Vagina (tissue), 2 donors: ENCODE results near the gene MCM9. TPM values are rescaled to one million over a fixed set of nuclear protein-coding genes. Genes with fewer than 3 reads are reported as not detected.

Source experiments
- DNase-seq, 2 donors: peaks; one replicate each; pipeline ENCODE4 v3.0.0-alpha.2; 2017; ENCODE audit errors: extremely low spot score in 2 of 2
- H3K27ac ChIP-seq: fragments of 200-600 bp; sonication (generic); one replicate; pipeline ENCODE4 v1.5.1; 2019
- H3K27me3 ChIP-seq: fragments of 200-600 bp; sonication (generic); one replicate; pipeline ENCODE4 v1.5.1; 2019
- H3K36me3 ChIP-seq, 2 donors: fragments of 200-600 bp; sonication (generic); one replicate each; pipeline ENCODE4 v1.5.1; 2017 to 2019
- H3K4me1 ChIP-seq: fragments of 200-600 bp; sonication (generic); one replicate; pipeline ENCODE4 v1.5.1; 2019
- H3K4me3 ChIP-seq, 2 donors: fragments of 200-600 bp; sonication (generic); 1 replicate in 1 of 2; 2 replicates in 1 of 2; pipeline ENCODE4 v1.5.1; 2016 to 2019
- H3K9me3 ChIP-seq: fragments of 200-600 bp; sonication (generic); one replicate; pipeline ENCODE4 v1.5.1; 2019
- CTCF ChIP-seq, 3 experiments: fragments of 450-650 bp in 2 of 3; fragments of 200-600 bp in 1 of 3; sonication (generic) in 1 of 3; IDR thresholded peaks; one replicate each; pipeline ENCODE4 v1.5.1; 2017 to 2019; ENCODE audit warnings: antibody characterized with exemption in 3 of 3, mild to moderate bottlenecking in 2 of 3, moderate library complexity in 2 of 3
- POLR2A ChIP-seq, 2 donors: fragments of 450-650 bp; IDR thresholded peaks; one replicate each; pipeline ENCODE4 v1.6.1; 2017; ENCODE audit warnings: antibody characterized with exemption in 2 of 2, mild to moderate bottlenecking in 2 of 2, moderate library complexity in 2 of 2
- POLR2AphosphoS5 ChIP-seq, 2 donors: sonication (generic); formaldehyde crosslinking; IDR thresholded peaks; one replicate each; pipeline ENCODE4 v1.9.0; 2017; ENCODE audit warnings: antibody characterized with exemption in 2 of 2, mild to moderate bottlenecking in 2 of 2, low read depth in 1 of 2; ENCODE audit not compliant: insufficient read depth in 1 of 2
- intact Hi-C: fragments of 100-400 bp; cut with DNase I; formaldehyde crosslinking; loops from one replicate; pipeline ENCODE4 v1.15.1; 2023
- total RNA-seq: library from RNA; depleted of rRNA; stranded (reverse); fragments of >200 nt; gene quantifications from one replicate; pipeline ENCODE4 v1.2.3, GENCODE V29; 2016

Gene MCM9
- total RNA-seq, 1 donor from 2014 or later = 25.8 TPM

GRCh38 chr6:118784641-118785164 lies 150.3 kb downstream of the MCM9 start:
- TF ChIP-seq POLR2A (IDR thresholded peaks at IDR 0.05) = no peak
- no peak for TF ChIP-seq POLR2AphosphoS5 (IDR thresholded peaks at IDR 0.05; ENCODE audit: insufficient read depth in 1 of 2, low read depth in 1 of 2)
- no peak for TF ChIP-seq CTCF (IDR thresholded peaks at IDR 0.05)
- Histone ChIP-seq H3K4me1 (peaks cover 11% of the 10 kb centered on the region), H3K27me3 (no peaks in the 10 kb centered on the region), H3K9me3 (no peaks in the 10 kb centered on the region), H3K36me3 (no peaks in the 10 kb centered on the region), H3K27ac (no peak overlapping the region), H3K4me3 (no peak overlapping the region)
- intact Hi-C loops = no loop called here
- DNase-seq = no peak

GRCh38 chr6:118783931-118784550 lies 150.9 kb downstream of the MCM9 start:
- DNase-seq = no peak
- no peak for TF ChIP-seq CTCF (IDR thresholded peaks at IDR 0.05)
- TF ChIP-seq POLR2A (IDR thresholded peaks at IDR 0.05) = no peak
- no peak for TF ChIP-seq POLR2AphosphoS5 (IDR thresholded peaks at IDR 0.05; ENCODE audit: insufficient read depth in 1 of 2, low read depth in 1 of 2)
- Histone ChIP-seq H3K27ac (no peak overlapping the region), H3K27me3 (no peaks in the 10 kb centered on the region), H3K36me3 (no peaks in the 10 kb centered on the region), H3K4me3 (no peak overlapping the region), H3K4me1 (peaks cover 11% of the 10 kb centered on the region), H3K9me3 (no peaks in the 10 kb centered on the region)
- intact Hi-C loops = no loop called here

DNA sequence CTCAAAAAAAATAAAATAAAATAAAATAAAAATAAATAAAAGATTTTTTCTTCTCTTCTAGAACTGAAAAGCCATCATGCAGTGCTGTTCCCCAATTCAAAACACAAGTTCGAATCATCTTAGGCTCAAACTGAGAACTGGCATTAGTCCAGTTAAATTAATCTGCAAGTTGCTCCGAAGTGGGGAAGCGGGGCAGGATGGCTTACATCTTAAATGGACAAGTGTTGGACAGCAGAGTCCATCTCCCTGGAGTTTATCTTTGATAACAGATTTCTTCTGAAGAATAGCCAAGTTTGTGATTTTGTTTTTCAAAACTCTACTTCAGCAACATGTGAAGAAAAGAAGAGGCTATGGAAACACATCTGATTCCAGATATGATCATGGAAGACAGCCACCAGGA lies 152.3 kb downstream of the MCM9 start:
- Histone ChIP-seq H3K9me3 (no peaks in the 10 kb centered on the region), H3K36me3 (no peaks in the 10 kb centered on the region), H3K4me3 (no peak overlapping the region), H3K27me3 (no peaks in the 10 kb centered on the region), H3K27ac (no peak overlapping the region), H3K4me1 (peaks cover 4% of the 10 kb centered on the region)
- no peak for DNase-seq
- TF ChIP-seq CTCF (IDR thresholded peaks at IDR 0.05) (no peak), POLR2AphosphoS5 (IDR thresholded peaks at IDR 0.05; ENCODE audit: insufficient read depth in 1 of 2, low read depth in 1 of 2) (no peak), POLR2A (IDR thresholded peaks at IDR 0.05) (no peak)
- intact Hi-C loops = no loop called here

DNA sequence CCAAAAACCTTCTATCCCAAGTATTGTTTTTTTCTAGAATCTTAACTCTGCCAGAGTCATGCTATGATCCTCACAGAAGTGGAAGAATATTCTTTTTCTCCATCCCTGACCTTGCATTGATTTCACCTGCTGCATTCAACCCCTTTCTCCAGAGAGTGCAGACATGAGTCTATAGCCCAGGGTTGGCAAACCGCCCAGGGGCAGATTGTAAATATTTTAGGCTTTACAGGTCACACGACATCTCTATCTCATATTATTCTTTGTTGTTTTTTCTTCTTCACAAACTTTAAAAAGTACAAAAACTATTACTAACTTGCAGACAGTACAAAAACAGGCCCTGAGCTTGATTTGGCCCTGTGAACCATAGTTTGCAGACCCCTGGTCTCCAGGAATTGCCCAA lies 153.1 kb downstream of the MCM9 start:
- H3K36me3 ChIP-seq = no peaks in the 10 kb centered on the region
- H3K9me3 ChIP-seq = no peaks in the 10 kb centered on the region
- no peak for DNase-seq
- no peak overlapping the region for H3K27ac ChIP-seq
- intact Hi-C loops = no loop called here
- TF ChIP-seq POLR2AphosphoS5 (IDR thresholded peaks at IDR 0.05; ENCODE audit: insufficient read depth in 1 of 2, low read depth in 1 of 2) = no peak
- TF ChIP-seq CTCF (IDR thresholded peaks at IDR 0.05) = no peak
- no peak for TF ChIP-seq POLR2A (IDR thresholded peaks at IDR 0.05)
- H3K4me3 ChIP-seq = no peak overlapping the region
- H3K27me3 ChIP-seq = no peaks in the 10 kb centered on the region
- H3K4me1 ChIP-seq = peaks cover 2% of the 10 kb centered on the region

- H3K4me3 ChIP-seq = no peak overlapping the region
- no peaks in the 10 kb centered on the region for H3K27me3 ChIP-seq
- DNase-seq = no peak
- H3K4me1 ChIP-seq = peaks cover 6% of the 10 kb centered on the region
- H3K27ac ChIP-seq = no peak overlapping the region
- no peaks in the 10 kb centered on the region for H3K9me3 ChIP-seq
- H3K36me3 ChIP-seq = no peaks in the 10 kb centered on the region
- TF ChIP-seq POLR2A (IDR thresholded peaks at IDR 0.05) (no peak), POLR2AphosphoS5 (IDR thresholded peaks at IDR 0.05; ENCODE audit: insufficient read depth in 1 of 2, low read depth in 1 of 2) (no peak), CTCF (IDR thresholded peaks at IDR 0.05) (no peak)
- intact Hi-C loops = no loop called here
Measured at GRCh38 chr6:118780668-118781067, 154.3 kb downstream of the MCM9 start.
